H1 (cell line): ENCODE results near the gene AGBL4. TPM values are rescaled to one million over a fixed set of nuclear protein-coding genes. Genes with fewer than 3 reads are reported as not detected.

Experiments
- CTCF ChIA-PET: fragments of 300-600 bp; sonication (Branson Sonifier 250); formaldehyde crosslinking; loops from one replicate; lab custom pipeline; 2021; ENCODE audit not compliant: partially characterized antibody; lab: Charles Lee
- POLR2A ChIA-PET: fragments of 300-600 bp; sonication (Branson Sonifier 250); formaldehyde crosslinking; loops from one replicate; lab custom pipeline; 2021; ENCODE audit warnings: inconsistent platforms; ENCODE audit not compliant: partially characterized antibody; lab: Charles Lee
- DNase-seq, 2 experiments: peaks; one replicate each; pipeline versions ENCODE4 v3.0.0 to v3.0.0-alpha.2; 2010 to 2022; ENCODE audit warnings: low spot score in 2 of 2, low read depth in 1 of 2, mixed read lengths in 1 of 2
- FAIRE-seq: peaks from 2 replicates; lab custom pipeline; 2011; peaks lifted over from hg19 to GRCh38; lab: Jason Lieb, UNC
- H2AFZ ChIP-seq: 2 replicates; pipeline ENCODE4 v1.8.1; 2012; ENCODE audit warnings: low read length, inconsistent platforms
- H2AK5ac ChIP-seq: 2 replicates; pipeline ENCODE4 v1.6.1; 2013; ENCODE audit warnings: low read depth, low read length
- H2BK120ac ChIP-seq: replicated peaks from 2 replicates; pipeline ENCODE3; 2013; ENCODE audit warnings: low read depth, low read length, inconsistent platforms
- H2BK12ac ChIP-seq: 2 replicates; pipeline ENCODE4 v1.6.1; 2013; ENCODE audit warnings: low read depth, low read length
- H2BK15ac ChIP-seq: 2 replicates; pipeline ENCODE4 v1.6.1; 2013; ENCODE audit warnings: low read length
- H2BK20ac ChIP-seq: 2 replicates; pipeline ENCODE4 v1.6.1; 2013; ENCODE audit warnings: low read length
- H2BK5ac ChIP-seq: 2 replicates; pipeline ENCODE4 v1.6.1; 2013; ENCODE audit warnings: low read depth, low read length
- H3K14ac ChIP-seq: 2 replicates; pipeline ENCODE4 v1.6.1; 2013; ENCODE audit warnings: inconsistent platforms; ENCODE audit not compliant: insufficient read length
- H3K18ac ChIP-seq: 2 replicates; pipeline ENCODE4 v1.6.1; 2013; ENCODE audit warnings: low read length; ENCODE audit errors: extremely low read depth
- H3K23ac ChIP-seq: 2 replicates; pipeline ENCODE4 v1.6.1; 2013; ENCODE audit warnings: inconsistent platforms; ENCODE audit not compliant: insufficient read length
- H3K23me2 ChIP-seq: 2 replicates; pipeline ENCODE4 v1.6.1; 2013; ENCODE audit warnings: low read depth, low read length
- H3K27ac ChIP-seq: 2 replicates; pipeline ENCODE4 v1.6.1; 2011; ENCODE audit warnings: low read depth, low read length, inconsistent platforms
- H3K27me3 ChIP-seq, 4 experiments: replicated peaks in 1 of 4; 1 replicate in 1 of 4; 2 replicates in 3 of 4; pipeline versions ENCODE4 v1.6.1 to v1.8.1; 2011 to 2013; ENCODE audit warnings: low read length in 3 of 4, mild to moderate bottlenecking in 3 of 4, inconsistent platforms in 2 of 4, mixed read lengths in 2 of 4, moderate library complexity in 1 of 4; ENCODE audit not compliant: control insufficient read depth in 3 of 4, insufficient read depth in 3 of 4; ENCODE audit errors: extremely low read depth in 1 of 4
- H3K36me3 ChIP-seq, 4 experiments: 2 replicates each; pipeline versions ENCODE4 v1.6.1 to v1.8.1; 2011 to 2013; ENCODE audit warnings: mild to moderate bottlenecking in 4 of 4, low read length in 3 of 4, moderate library complexity in 2 of 4, control low read depth in 1 of 4, inconsistent platforms in 1 of 4; ENCODE audit not compliant: insufficient read depth in 4 of 4, control insufficient read depth in 2 of 4
- H3K4ac ChIP-seq: replicated peaks from 2 replicates; pipeline ENCODE3; 2013; ENCODE audit warnings: low read length, low read depth, mixed read lengths, inconsistent platforms; ENCODE audit not compliant: insufficient read length
- H3K4me1 ChIP-seq, 4 experiments: replicated peaks in 1 of 4; 1 replicate in 1 of 4; 2 replicates in 3 of 4; pipeline versions ENCODE4 v1.6.1 to v1.8.1; 2011 to 2013; ENCODE audit warnings: low read length in 3 of 4, inconsistent platforms in 2 of 4, mixed read lengths in 1 of 4; ENCODE audit not compliant: insufficient read depth in 4 of 4, control insufficient read depth in 3 of 4
- H3K4me2 ChIP-seq, 2 experiments: 2 replicates each; pipeline versions ENCODE4 v1.6.1 to v1.8.1; 2011 to 2013; ENCODE audit warnings: low read depth in 2 of 2, low read length in 2 of 2, control low read depth in 1 of 2, inconsistent platforms in 1 of 2, mild to moderate bottlenecking in 1 of 2; ENCODE audit not compliant: insufficient read depth in 1 of 2
- H3K4me3 ChIP-seq, 4 experiments: fragments of 200-600, 300-600 bp in 1 of 4; sonication (generic), shearing (Covaris generic), sonication (Bioruptor Twin) in 1 of 4; 2 replicates each; pipeline versions ENCODE4 v1.5.1 to v1.8.1; 2011 to 2016; ENCODE audit warnings: low read length in 4 of 4, low read depth in 3 of 4, control low read depth in 2 of 4, inconsistent platforms in 2 of 4, mild to moderate bottlenecking in 2 of 4, mixed read lengths in 1 of 4, moderate library complexity in 1 of 4; ENCODE audit not compliant: insufficient read depth in 2 of 4; ENCODE audit errors: extremely low read depth in 1 of 4
- H3K56ac ChIP-seq: replicated peaks from 2 replicates; pipeline ENCODE3; 2013; ENCODE audit warnings: low read depth, mild to moderate bottlenecking, mixed read lengths, low read length, inconsistent platforms; ENCODE audit not compliant: insufficient read length
- H3K79me1 ChIP-seq: 2 replicates; pipeline ENCODE4 v1.6.1; 2013; ENCODE audit warnings: low read depth, low read length, control low read depth
- H3K79me2 ChIP-seq, 2 experiments: 2 replicates each; pipeline versions ENCODE4 v1.6.1 to v1.8.1; 2012 to 2013; ENCODE audit warnings: low read length in 2 of 2, mild to moderate bottlenecking in 2 of 2, inconsistent platforms in 1 of 2; ENCODE audit not compliant: insufficient read depth in 2 of 2, control insufficient read depth in 1 of 2
- H3K9ac ChIP-seq, 4 experiments: replicated peaks in 1 of 4; 1 replicate in 1 of 4; 2 replicates in 3 of 4; pipeline versions ENCODE4 v1.6.1 to v1.8.1; 2011 to 2013; ENCODE audit warnings: low read depth in 3 of 4, low read length in 3 of 4, control low read depth in 2 of 4, mild to moderate bottlenecking in 2 of 4, moderate library complexity in 2 of 4, inconsistent platforms in 1 of 4; ENCODE audit errors: extremely low read depth in 1 of 4
- H3K9me3 ChIP-seq, 2 experiments: 2 replicates each; pipeline versions ENCODE4 v1.6.1 to v1.8.1; 2012 to 2013; ENCODE audit warnings: mild to moderate bottlenecking in 2 of 2, moderate library complexity in 2 of 2, control low read depth in 1 of 2, inconsistent platforms in 1 of 2, low read depth in 1 of 2, low read length in 1 of 2, mixed read lengths in 1 of 2; ENCODE audit not compliant: insufficient read depth in 2 of 2
- H4K20me1 ChIP-seq, 2 experiments: replicated peaks in 1 of 2; 2 replicates each; pipeline versions ENCODE3 to v1.8.1; 2011 to 2013; ENCODE audit warnings: inconsistent platforms in 2 of 2, low read length in 2 of 2, mild to moderate bottlenecking in 1 of 2; ENCODE audit not compliant: insufficient read depth in 2 of 2, control insufficient read depth in 1 of 2
- H4K5ac ChIP-seq: 2 replicates; pipeline ENCODE4 v1.6.1; 2013; ENCODE audit warnings: low read length, low read depth, mixed read lengths, inconsistent platforms; ENCODE audit not compliant: insufficient read length
- H4K8ac ChIP-seq: 2 replicates; pipeline ENCODE4 v1.8.0; 2013; ENCODE audit warnings: mild to moderate bottlenecking, moderate library complexity, low read length, inconsistent platforms; ENCODE audit not compliant: insufficient read depth; ENCODE audit errors: extremely low read depth
- H4K91ac ChIP-seq: replicated peaks from 2 replicates; pipeline ENCODE3; 2013; ENCODE audit warnings: low read length, mixed read lengths, inconsistent platforms; ENCODE audit not compliant: insufficient read length
- CREB1 ChIP-seq: IDR thresholded peaks from 2 replicates; pipeline ENCODE4 v1.6.1; 2012; ENCODE audit warnings: inconsistent platforms
- CTBP2 ChIP-seq: IDR thresholded peaks from 2 replicates; pipeline ENCODE4 v1.7.0; 2011; ENCODE audit warnings: borderline replicate concordance, mild to moderate bottlenecking, moderate library complexity, mixed read lengths, low read length; ENCODE audit not compliant: insufficient read depth, insufficient read length
- GABPA ChIP-seq: IDR thresholded peaks from 2 replicates; pipeline ENCODE4 v1.6.1; 2011; ENCODE audit warnings: mild to moderate bottlenecking, low read length, moderate library complexity, borderline replicate concordance; ENCODE audit not compliant: insufficient read depth
- HDAC6 ChIP-seq: IDR thresholded peaks from one replicate; pipeline ENCODE4 v1.7.1; 2012; ENCODE audit warnings: low read depth, mild to moderate bottlenecking, inconsistent platforms, low read length, moderate library complexity
- MAFK ChIP-seq: IDR thresholded peaks from 2 replicates; pipeline ENCODE4 v1.6.1; 2012; ENCODE audit warnings: low read depth, mild to moderate bottlenecking, improper control_type of control experiment, low read length
- NRF1 ChIP-seq: IDR thresholded peaks from 2 replicates; pipeline ENCODE4 v1.6.1; 2011; ENCODE audit warnings: mild to moderate bottlenecking, low read depth, low read length, improper control_type of control experiment
- RXRA ChIP-seq: IDR thresholded peaks from 2 replicates; pipeline ENCODE4 v1.6.1; 2011; ENCODE audit warnings: low read depth, mild to moderate bottlenecking, low read length, moderate library complexity; ENCODE audit not compliant: insufficient read depth
- TCF12 ChIP-seq: IDR thresholded peaks from 2 replicates; pipeline ENCODE4 v1.6.1; 2011; ENCODE audit warnings: low read depth, mild to moderate bottlenecking, low read length
- ZNF274 ChIP-seq: IDR thresholded peaks from 2 replicates; pipeline ENCODE4 v1.7.0; 2012; ENCODE audit warnings: low read length, borderline replicate concordance; ENCODE audit errors: extremely low read depth
- WGBS, 2 experiments: shearing (Covaris generic) in 1 of 2; methylation state at CpG; one replicate each; pipeline versions ENCODE4 v1.1.6 to v1.1.7; 2013 to 2015; ENCODE audit warnings: low lambda C conversion rate in 2 of 2, mixed read lengths in 2 of 2, inconsistent platforms in 1 of 2, low coverage in 1 of 2, missing lambda C conversion rate in 1 of 2; ENCODE audit not compliant: insufficient replicate concordance in 2 of 2, insufficient coverage in 1 of 2, insufficient read length in 1 of 2; ENCODE audit errors: extremely low coverage in 1 of 2, missing lambda C conversion rate in 1 of 2; 5-methylcytosine and 5-hydroxymethylcytosine counted together
- polyA plus RNA-seq, 7 experiments: library from polyadenylated mRNA; depleted of rRNA in 3 of 7; stranded (reverse) in 5 of 7; unstranded in 2 of 7; fragments of >200 nt in 5 of 7; fragments of 200-250 nt in 2 of 7; gene quantifications; 1 replicate in 5 of 7; 2 replicates in 1 of 7; 4 replicates in 1 of 7; pipeline versions ENCODE4 v1.2.1 to v1.2.3, GENCODE V29; 2011 to 2013; ENCODE audit warnings: missing spikeins in 2 of 7, mixed read lengths in 2 of 7
- total RNA-seq: library from RNA; stranded (reverse); fragmentation: NEBNext Ultra II Directional; extraction: Animal tissue kit (Norgen Biotek cat#: 25700); gene quantifications from 2 replicates; pipeline ENCODE4 v1.2.1, GENCODE V29; 2021

Gene AGBL4
- total and polyA plus RNA-seq, 2 of the 8 experiments (the other 6 are each of a cell fraction or from before 2014, with no cell fraction given) = 0.41 to 0.45 TPM

DNA sequence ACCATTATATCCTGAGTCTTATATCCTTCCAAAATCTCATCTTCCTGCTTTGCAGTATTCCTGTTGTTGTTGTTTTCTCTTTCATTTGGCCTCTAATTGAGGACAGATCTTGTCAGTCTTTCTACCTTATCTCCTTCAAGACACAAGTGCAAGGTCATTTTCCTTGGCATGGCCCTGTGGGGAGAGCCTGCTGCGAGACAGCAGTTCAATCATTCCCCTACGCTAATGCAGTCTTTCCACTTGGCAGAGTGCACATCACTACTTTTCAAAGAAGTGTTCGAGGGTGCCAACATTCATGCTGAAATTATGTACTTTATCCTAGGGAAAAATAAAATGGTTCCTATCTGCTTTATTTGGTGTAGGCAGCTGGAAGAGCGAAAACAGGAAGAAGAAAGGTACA is 1421.4 kb downstream of the AGBL4 start:
- Histone ChIP-seq H4K91ac (no peak overlapping the region), H2BK20ac (no peak overlapping the region), H3K23me2 (no peaks in the 10 kb centered on the region), H2AFZ (no peak overlapping the region), H4K8ac (no peak overlapping the region), H2BK120ac (no peak overlapping the region), H4K20me1 (no peaks in the 10 kb centered on the region), H3K4me1 (no peaks in the 10 kb centered on the region), H3K27me3 (no peaks in the 10 kb centered on the region), H2BK12ac (no peak overlapping the region), H3K9ac (no peak overlapping the region), H2AK5ac (no peak overlapping the region), H2BK5ac (no peak overlapping the region), H3K14ac (no peak overlapping the region), H3K79me1 (no peaks in the 10 kb centered on the region), H2BK15ac (no peak overlapping the region), H4K5ac (no peak overlapping the region), H3K23ac (no peak overlapping the region), H3K36me3 (no peaks in the 10 kb centered on the region), H3K56ac (no peak overlapping the region), H3K4me2 (no peak overlapping the region), H3K18ac (no peak overlapping the region), H3K4me3 (no peak overlapping the region), H3K9me3 (no peaks in the 10 kb centered on the region), H3K79me2 (no peaks in the 10 kb centered on the region), H3K27ac (no peak overlapping the region), H3K4ac (no peak overlapping the region)
- TF ChIP-seq CTBP2 (no peak), NRF1 (no peak), CREB1 (no peak), TCF12 (no peak), RXRA (no peak), MAFK (no peak), HDAC6 (no peak), ZNF274 (no peak), GABPA (no peak)
- ChIA-PET CTCF (interaction anchor here (0.6 to 1.4 kb wide), 4 partner anchors 9 to 74 kb away, joined by 3 to 4 read pairs (median 3); no protein-coding TSS in a partner anchor), POLR2A (interaction anchor here (0.6 kb wide), 1 partner anchor 86 kb away, joined by 3 read pairs; no protein-coding TSS in a partner anchor)
- 96% methylated on average over 4 of the region's 4 CpGs; no CpG with 5 or more reads in 1 of the 2 experiments for WGBS, 2 experiments
- DNase-seq (no peak), FAIRE-seq (no peak)
